22Rv1 (cell line): ENCODE measurements around the gene UQCC5.

Experiments used
- H3K27ac ChIP-seq: fragments of 450-650 bp; 2 replicates; pipeline ENCODE4 v1.5.1; 2017
- CTCF ChIP-seq: fragments of 450-650 bp; IDR thresholded peaks from 2 replicates; pipeline ENCODE4 v1.5.1; 2017; ENCODE audit warnings: mild to moderate bottlenecking
- ZFX ChIP-seq: fragments of 450-650 bp; IDR thresholded peaks from 2 replicates; pipeline ENCODE4 v1.6.1; 2017; ENCODE audit warnings: antibody characterized with exemption, borderline replicate concordance

Gene UQCC5

GRCh38 chr3:52568069-52568468 is 31.7 kb downstream of the UQCC5 start:
- TF ChIP-seq ZFX (no peak), CTCF (no peak)
- no peak overlapping the region for H3K27ac ChIP-seq

GRCh38 chr3:52570076-52570475 is 33.7 kb downstream of the UQCC5 start:
- H3K27ac ChIP-seq, result no peak overlapping the region
- no peak for TF ChIP-seq ZFX

GRCh38 chr3:52572221-52572620 is 35.8 kb downstream of the UQCC5 start:
- TF ChIP-seq ZFX, result no peak
- no peak for TF ChIP-seq CTCF
- H3K27ac ChIP-seq, result no peak overlapping the region

GRCh38 chr3:52574056-52574965 is 37.9 kb downstream of the UQCC5 start:
- TF ChIP-seq CTCF, result no peak
- TF ChIP-seq ZFX, result no peak
- 0 out of 2 replicates have a peak overlapping the region, but pooled peaks have one; percentile 12 for H3K27ac ChIP-seq
